ENCODE data around the gene LRP8.

- TF ChIP-seq CTCF (IDR thresholded peaks at IDR 0.05 in 8 of 11, conservative IDR thresholded peaks at IDR 0.05 in 3 of 11) = no peak
- no peak for TF ChIP-seq POLR2AphosphoS5 (IDR thresholded peaks at IDR 0.05)
- no peak for TF ChIP-seq POLR2A (IDR thresholded peaks at IDR 0.05)
Measured at GRCh38 chr1:53270107-53270506, 57.8 kb downstream of the LRP8 start.

All from spleen (tissue), 7 donors.